ENCODE data around the gene NYAP2.

Gene NYAP2

GRCh38 chr2:225402210-225402776, 2.8 kb downstream of the NYAP2 start:
- Histone ChIP-seq H3K27me3 (ENCODE audit: control insufficient read depth, insufficient read depth, low read length) (no peaks in the 10 kb centered on the region), H3K9me3 (ENCODE audit: control insufficient read depth, low read length) (no peaks in the 10 kb centered on the region), H3K36me3 (ENCODE audit: control insufficient read depth, insufficient read depth, low read length) (no peaks in the 10 kb centered on the region), H3K9ac (ENCODE audit: low read length) (no peak overlapping the region), H3K4me1 (ENCODE audit: control insufficient read depth, insufficient read depth, low read length) (no peaks in the 10 kb centered on the region), H3K4me3 (ENCODE audit: low read length) (no peak overlapping the region)

GRCh38 chr2:225411452-225411851, 11.9 kb downstream of the NYAP2 start:
- no peak overlapping the region for H3K4me3 ChIP-seq (ENCODE audit: low read length)
- H3K36me3 ChIP-seq (ENCODE audit: control insufficient read depth, insufficient read depth, low read length), result no peaks in the 10 kb centered on the region
- H3K9ac ChIP-seq (ENCODE audit: low read length), result no peak overlapping the region
- H3K9me3 ChIP-seq (ENCODE audit: control insufficient read depth, low read length), result no peaks in the 10 kb centered on the region
- no peaks in the 10 kb centered on the region for H3K27me3 ChIP-seq (ENCODE audit: control insufficient read depth, insufficient read depth, low read length)
- H3K4me1 ChIP-seq (ENCODE audit: control insufficient read depth, insufficient read depth, low read length), result no peaks in the 10 kb centered on the region

- Histone ChIP-seq H3K27me3 (ENCODE audit: control insufficient read depth, insufficient read depth, low read length) (no peaks in the 10 kb centered on the region), H3K4me3 (ENCODE audit: low read length) (no peak overlapping the region), H3K36me3 (ENCODE audit: control insufficient read depth, insufficient read depth, low read length) (no peaks in the 10 kb centered on the region), H3K4me1 (ENCODE audit: control insufficient read depth, insufficient read depth, low read length) (no peaks in the 10 kb centered on the region), H3K9me3 (ENCODE audit: control insufficient read depth, low read length) (no peaks in the 10 kb centered on the region), H3K9ac (ENCODE audit: low read length) (no peak overlapping the region)
These were observed 14.3 kb downstream of the NYAP2 start for GRCh38 chr2:225413786-225414185.

GRCh38 chr2:225414902-225415301, 15.4 kb downstream of the NYAP2 start:
- no peak overlapping the region for H3K9ac ChIP-seq (ENCODE audit: low read length)
- H3K36me3 ChIP-seq (ENCODE audit: control insufficient read depth, insufficient read depth, low read length), result no peaks in the 10 kb centered on the region
- no peaks in the 10 kb centered on the region for H3K27me3 ChIP-seq (ENCODE audit: control insufficient read depth, insufficient read depth, low read length)
- no peak overlapping the region for H3K4me3 ChIP-seq (ENCODE audit: low read length)
- H3K9me3 ChIP-seq (ENCODE audit: control insufficient read depth, low read length), result no peaks in the 10 kb centered on the region
- no peaks in the 10 kb centered on the region for H3K4me1 ChIP-seq (ENCODE audit: control insufficient read depth, insufficient read depth, low read length)

GRCh38 chr2:225415341-225415740, 15.8 kb downstream of the NYAP2 start:
- H3K9ac ChIP-seq (ENCODE audit: low read length), result no peak overlapping the region
- no peaks in the 10 kb centered on the region for H3K27me3 ChIP-seq (ENCODE audit: control insufficient read depth, insufficient read depth, low read length)
- no peak overlapping the region for H3K4me3 ChIP-seq (ENCODE audit: low read length)
- no peaks in the 10 kb centered on the region for H3K9me3 ChIP-seq (ENCODE audit: control insufficient read depth, low read length)
- no peaks in the 10 kb centered on the region for H3K4me1 ChIP-seq (ENCODE audit: control insufficient read depth, insufficient read depth, low read length)
- no peaks in the 10 kb centered on the region for H3K36me3 ChIP-seq (ENCODE audit: control insufficient read depth, insufficient read depth, low read length)

- Histone ChIP-seq H3K27me3 (ENCODE audit: control insufficient read depth, insufficient read depth, low read length) (no peaks in the 10 kb centered on the region), H3K9me3 (ENCODE audit: control insufficient read depth, low read length) (no peaks in the 10 kb centered on the region), H3K36me3 (ENCODE audit: control insufficient read depth, insufficient read depth, low read length) (no peaks in the 10 kb centered on the region), H3K4me1 (ENCODE audit: control insufficient read depth, insufficient read depth, low read length) (no peaks in the 10 kb centered on the region), H3K9ac (ENCODE audit: low read length) (no peak overlapping the region), H3K4me3 (ENCODE audit: low read length) (no peak overlapping the region)
These were observed 16.3 kb downstream of the NYAP2 start for GRCh38 chr2:225415792-225416191.

GRCh38 chr2:225416616-225417367, 17.3 kb downstream of the NYAP2 start:
- H3K4me3 ChIP-seq (ENCODE audit: low read length), result no peak overlapping the region
- H3K36me3 ChIP-seq (ENCODE audit: control insufficient read depth, insufficient read depth, low read length), result no peaks in the 10 kb centered on the region
- H3K9ac ChIP-seq (ENCODE audit: low read length), result no peak overlapping the region
- no peaks in the 10 kb centered on the region for H3K27me3 ChIP-seq (ENCODE audit: control insufficient read depth, insufficient read depth, low read length)
- H3K4me1 ChIP-seq (ENCODE audit: control insufficient read depth, insufficient read depth, low read length), result no peaks in the 10 kb centered on the region
- H3K9me3 ChIP-seq (ENCODE audit: control insufficient read depth, low read length), result no peaks in the 10 kb centered on the region

GRCh38 chr2:225419033-225419432, 19.5 kb downstream of the NYAP2 start:
- H3K27me3 ChIP-seq (ENCODE audit: control insufficient read depth, insufficient read depth, low read length), result no peaks in the 10 kb centered on the region
- H3K9me3 ChIP-seq (ENCODE audit: control insufficient read depth, low read length), result no peaks in the 10 kb centered on the region
- H3K36me3 ChIP-seq (ENCODE audit: control insufficient read depth, insufficient read depth, low read length), result no peaks in the 10 kb centered on the region
- H3K4me3 ChIP-seq (ENCODE audit: low read length), result no peak overlapping the region
- no peaks in the 10 kb centered on the region for H3K4me1 ChIP-seq (ENCODE audit: control insufficient read depth, insufficient read depth, low read length)
- no peak overlapping the region for H3K9ac ChIP-seq (ENCODE audit: low read length)

GRCh38 chr2:225422145-225422544, 22.6 kb downstream of the NYAP2 start:
- no peaks in the 10 kb centered on the region for H3K36me3 ChIP-seq (ENCODE audit: control insufficient read depth, insufficient read depth, low read length)
- no peak overlapping the region for H3K9ac ChIP-seq (ENCODE audit: low read length)
- H3K27me3 ChIP-seq (ENCODE audit: control insufficient read depth, insufficient read depth, low read length), result no peaks in the 10 kb centered on the region
- H3K4me3 ChIP-seq (ENCODE audit: low read length), result no peak overlapping the region
- H3K9me3 ChIP-seq (ENCODE audit: control insufficient read depth, low read length), result no peaks in the 10 kb centered on the region
- H3K4me1 ChIP-seq (ENCODE audit: control insufficient read depth, insufficient read depth, low read length), result no peaks in the 10 kb centered on the region

- H3K4me3 ChIP-seq (ENCODE audit: low read length), result no peak overlapping the region
- no peaks in the 10 kb centered on the region for H3K9me3 ChIP-seq (ENCODE audit: control insufficient read depth, low read length)
- H3K4me1 ChIP-seq (ENCODE audit: control insufficient read depth, insufficient read depth, low read length), result no peaks in the 10 kb centered on the region
- no peak overlapping the region for H3K9ac ChIP-seq (ENCODE audit: low read length)
- H3K27me3 ChIP-seq (ENCODE audit: control insufficient read depth, insufficient read depth, low read length), result no peaks in the 10 kb centered on the region
- H3K36me3 ChIP-seq (ENCODE audit: control insufficient read depth, insufficient read depth, low read length), result no peaks in the 10 kb centered on the region
These were observed 25.8 kb downstream of the NYAP2 start for GRCh38 chr2:225425284-225425683.

- no peaks in the 10 kb centered on the region for H3K27me3 ChIP-seq (ENCODE audit: control insufficient read depth, insufficient read depth, low read length)
- H3K4me1 ChIP-seq (ENCODE audit: control insufficient read depth, insufficient read depth, low read length), result no peaks in the 10 kb centered on the region
- H3K4me3 ChIP-seq (ENCODE audit: low read length), result no peak overlapping the region
- H3K9me3 ChIP-seq (ENCODE audit: control insufficient read depth, low read length), result no peaks in the 10 kb centered on the region
- no peaks in the 10 kb centered on the region for H3K36me3 ChIP-seq (ENCODE audit: control insufficient read depth, insufficient read depth, low read length)
- H3K9ac ChIP-seq (ENCODE audit: low read length), result no peak overlapping the region
These were observed 28.9 kb downstream of the NYAP2 start for GRCh38 chr2:225428360-225428759.

- H3K27me3 ChIP-seq (ENCODE audit: control insufficient read depth, insufficient read depth, low read length), result no peaks in the 10 kb centered on the region
- H3K36me3 ChIP-seq (ENCODE audit: control insufficient read depth, insufficient read depth, low read length), result no peaks in the 10 kb centered on the region
- H3K4me1 ChIP-seq (ENCODE audit: control insufficient read depth, insufficient read depth, low read length), result no peaks in the 10 kb centered on the region
- no peaks in the 10 kb centered on the region for H3K9me3 ChIP-seq (ENCODE audit: control insufficient read depth, low read length)
- no peak overlapping the region for H3K4me3 ChIP-seq (ENCODE audit: low read length)
- no peak overlapping the region for H3K9ac ChIP-seq (ENCODE audit: low read length)
These were observed 30.2 kb downstream of the NYAP2 start for GRCh38 chr2:225429717-225430116.

All from mucosa of stomach (tissue), 1 donor.